ENCODE results near the gene ZNF837.
"Not testable (repeated sequence)": the region's sequence is repeated elsewhere in the genome, so short reads cannot be mapped to it uniquely, and the experiment has no call there.

The ZNF837 gene

GRCh38 chr19:58349590-58349989 lies 31.2 kb downstream of the ZNF837 start:
- no peak for DNase-seq

GRCh38 chr19:58348080-58348479 lies 32.8 kb downstream of the ZNF837 start:
- DNase-seq = not testable (repeated sequence)

- DNase-seq = peak; percentile 22
These were observed 33.6 kb downstream of the ZNF837 start for GRCh38 chr19:58346961-58347929.

DNA sequence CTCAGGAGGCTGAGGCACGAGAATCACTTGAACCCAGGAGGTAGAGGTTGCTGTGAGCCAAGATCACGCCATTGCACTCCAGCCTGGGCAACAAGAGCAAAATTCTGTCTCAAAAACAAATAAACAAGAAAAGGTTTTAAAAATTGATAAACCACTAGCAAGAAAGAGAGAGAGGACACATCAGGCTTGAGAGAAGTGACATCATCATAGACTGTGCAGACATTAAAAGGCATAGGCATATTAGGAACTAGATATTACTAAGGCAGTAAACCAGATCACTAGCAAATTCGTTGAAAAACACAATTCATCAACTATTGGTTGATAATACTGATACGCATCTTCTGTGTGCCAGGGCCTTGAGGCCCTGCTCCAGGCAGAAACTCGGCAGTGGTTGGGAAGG lies 35.3 kb downstream of the ZNF837 start:
- DNase-seq = no peak

DNA sequence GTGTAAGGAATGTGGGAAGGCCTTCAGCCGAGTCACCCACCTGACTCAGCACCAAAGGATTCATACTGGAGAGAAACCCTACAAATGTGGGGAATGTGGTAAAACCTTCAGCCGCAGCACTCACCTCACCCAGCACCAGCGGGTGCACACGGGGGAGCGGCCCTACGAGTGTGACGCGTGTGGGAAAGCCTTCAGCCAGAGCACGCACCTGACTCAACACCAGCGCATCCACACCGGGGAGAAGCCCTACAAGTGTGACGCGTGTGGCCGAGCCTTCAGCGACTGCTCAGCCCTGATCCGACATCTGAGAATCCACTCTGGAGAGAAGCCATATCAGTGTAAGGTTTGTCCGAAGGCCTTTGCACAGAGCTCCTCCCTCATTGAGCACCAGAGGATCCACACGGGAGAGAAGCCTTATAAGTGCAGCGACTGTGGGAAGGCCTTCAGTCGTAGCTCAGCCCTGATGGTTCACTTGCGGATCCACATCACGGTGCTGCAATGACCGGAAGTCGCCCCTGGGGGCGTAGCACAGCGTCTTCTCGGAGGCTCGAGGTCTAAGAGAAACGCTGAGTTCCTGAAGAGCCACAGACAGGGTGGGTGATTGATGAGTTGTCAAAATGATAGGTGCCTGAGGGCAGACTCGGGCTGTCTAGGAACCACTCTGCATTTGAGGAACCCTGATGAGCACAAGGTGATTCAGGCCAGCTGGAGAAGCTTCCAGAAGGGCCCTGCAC lies 41.8 kb downstream of the ZNF837 start:
- DNase-seq = no peak

DNA sequence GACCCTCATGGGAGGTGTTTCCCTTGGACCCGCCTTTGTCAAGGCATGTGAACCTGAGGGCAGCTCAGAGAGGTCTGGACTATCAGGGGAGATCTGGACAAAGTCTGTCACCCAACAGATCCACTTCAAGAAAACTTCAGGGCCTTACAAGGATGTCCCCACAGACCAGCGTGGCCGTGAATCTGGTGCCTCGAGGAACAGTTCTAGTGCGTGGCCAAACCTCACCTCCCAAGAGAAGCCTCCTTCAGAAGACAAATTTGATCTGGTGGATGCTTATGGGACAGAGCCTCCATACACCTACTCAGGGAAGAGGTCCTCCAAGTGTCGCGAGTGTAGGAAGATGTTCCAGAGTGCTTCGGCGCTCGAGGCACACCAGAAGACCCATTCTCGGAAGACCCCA lies 42.5 kb downstream of the ZNF837 start:
- no peak for DNase-seq

DNA sequence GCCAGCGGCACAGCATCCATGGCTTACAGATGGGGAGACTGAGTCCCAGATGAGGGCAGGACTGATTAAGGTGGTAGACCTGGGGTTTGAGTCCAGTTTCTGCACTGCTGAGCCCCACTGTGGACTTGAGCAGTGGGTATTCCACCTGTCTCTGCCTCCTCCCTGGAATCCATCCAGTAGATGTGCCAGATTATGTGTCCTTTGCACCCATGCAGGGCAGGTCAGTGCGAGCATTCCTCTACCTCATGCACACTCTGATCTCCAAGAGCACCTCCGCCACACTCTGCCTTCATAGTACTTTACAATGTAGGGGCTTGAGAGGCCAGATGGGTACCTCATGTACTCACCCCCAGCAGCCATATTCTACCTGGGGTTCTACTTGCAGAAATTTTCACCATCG lies 44.0 kb downstream of the ZNF837 start:
- no peak for DNase-seq

- DNase-seq = no peak
These were observed 44.6 kb downstream of the ZNF837 start for GRCh38 chr19:58336216-58336615.

DNA sequence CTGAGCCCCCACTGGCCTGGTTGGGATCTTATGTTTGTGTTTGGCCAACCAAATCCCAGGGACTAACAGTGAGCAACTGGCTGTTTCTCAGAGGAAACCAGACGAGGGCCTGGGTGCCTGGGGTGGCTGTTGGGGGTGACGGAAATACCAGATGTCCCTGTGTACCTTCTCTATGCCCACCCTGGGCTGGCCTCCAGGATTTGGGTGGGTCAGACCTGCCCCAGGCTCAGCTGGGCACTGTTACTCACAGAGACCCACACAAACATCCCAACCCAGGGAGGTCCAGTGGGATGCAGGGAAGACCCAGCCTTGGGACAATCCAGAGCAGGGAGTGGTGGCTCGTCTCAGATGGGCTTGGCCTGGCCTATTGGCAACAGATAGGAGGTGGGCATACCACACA lies 45.2 kb downstream of the ZNF837 start:
- no peak for DNase-seq

GRCh38 chr19:58334691-58335249 lies 46.1 kb downstream of the ZNF837 start:
- DNase-seq = no peak

GRCh38 chr19:58332697-58333096 lies 48.1 kb downstream of the ZNF837 start:
- no peak for DNase-seq

DNA sequence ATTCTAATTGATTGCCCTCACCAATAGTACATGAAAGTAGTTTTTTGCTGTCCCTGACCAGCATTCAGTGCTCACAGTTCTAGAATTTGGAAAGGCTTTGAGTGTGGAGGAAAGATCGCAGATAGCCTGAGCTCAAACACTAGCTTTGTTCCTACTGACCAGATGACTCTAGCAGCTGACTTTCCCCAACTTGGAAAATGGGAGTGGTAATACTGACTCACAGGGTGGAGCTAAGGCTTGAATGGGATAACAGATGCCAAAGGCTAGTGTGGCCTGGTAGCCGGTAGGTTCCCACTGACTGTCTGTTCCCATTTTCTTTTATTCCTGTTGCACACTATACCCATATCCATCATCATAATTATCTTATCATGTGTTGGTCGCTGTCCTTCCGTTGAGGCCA lies 50.4 kb downstream of the ZNF837 start:
- DNase-seq = no peak

DNA sequence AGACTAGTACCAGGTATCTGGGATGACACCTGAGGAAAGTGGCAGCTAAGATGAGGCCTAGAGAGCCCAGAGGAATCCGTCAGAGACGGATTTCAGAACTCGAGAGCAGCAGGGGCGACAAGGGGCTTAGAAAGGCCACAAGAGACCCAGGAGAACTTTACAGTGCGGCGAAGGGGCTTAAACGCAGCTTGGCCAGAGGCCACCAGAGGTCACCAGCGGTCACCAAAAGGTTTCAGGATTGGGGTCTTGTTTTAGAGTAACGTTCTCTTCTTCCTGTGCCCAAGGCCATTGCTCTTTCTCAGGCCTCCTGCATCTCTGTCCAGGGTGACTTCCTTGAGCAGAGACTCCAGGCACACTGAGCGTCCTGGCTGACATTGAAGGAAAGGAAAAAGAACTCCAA lies 51.8 kb downstream of the ZNF837 start:
- DNase-seq = no peak

GRCh38 chr19:58326914-58327726 lies 53.7 kb downstream of the ZNF837 start, which contains the start of gene ZSCAN22:
TSS of gene ZSCAN22 (plus strand) at chr19:58326994. CDS start at chr19:58334803, 7,809 bp downstream.
- DNase-seq = peak; percentile 96

DNA sequence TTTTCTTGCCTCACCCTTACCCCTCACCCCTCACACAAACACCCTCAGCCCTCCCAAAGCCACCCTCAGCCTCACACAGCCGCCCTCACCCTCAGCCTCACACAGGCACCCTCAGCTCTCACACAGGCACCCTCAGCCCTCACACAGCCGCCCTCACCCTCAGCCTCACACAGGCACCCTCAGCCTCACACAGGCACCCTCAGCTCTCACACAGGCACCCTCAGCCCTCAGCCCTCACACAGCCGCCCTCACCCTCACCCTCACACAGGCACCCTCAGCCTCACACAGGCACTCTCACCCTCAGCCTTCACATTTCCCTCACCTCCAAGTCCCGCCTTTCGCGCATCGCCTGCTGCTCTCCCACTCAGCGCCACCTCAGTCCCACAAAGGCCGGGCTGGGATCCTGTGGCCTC lies 54.3 kb downstream of the ZNF837 start:
- DNase-seq = no peak

GRCh38 chr19:58325311-58326022 lies 55.4 kb downstream of the ZNF837 start:
- DNase-seq = no peak

DNA sequence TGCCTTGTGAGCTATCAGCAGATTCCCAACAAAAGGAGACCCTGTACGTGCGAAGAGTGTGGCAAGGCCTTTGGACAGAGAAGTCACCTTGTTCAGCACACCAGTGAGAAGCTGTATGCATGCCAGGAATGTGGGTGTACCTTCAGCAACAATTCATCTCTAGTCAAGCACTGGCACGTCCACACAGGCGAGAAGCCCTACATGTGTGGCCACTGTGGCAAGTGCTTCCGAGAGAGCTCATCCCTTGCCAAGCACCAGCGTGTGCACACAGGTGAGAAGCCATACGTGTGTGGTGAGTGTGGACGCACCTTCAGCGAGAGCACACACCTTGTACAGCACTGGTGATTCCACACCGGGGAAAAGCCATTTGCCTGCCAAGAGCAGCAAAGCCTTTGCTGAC lies 61.6 kb downstream of the ZNF837 start:
- DNase-seq = no peak

GRCh38 chr19:58318297-58318696 lies 62.5 kb downstream of the ZNF837 start:
- no peak for DNase-seq

Data from amniotic stem cell (primary cell).